ENCODE results near the gene NRG3.

GRCh38 chr10:82289945-82290344, 415.0 kb downstream of the NRG3 start:
- TF ChIP-seq YY1 (IDR thresholded peaks at IDR 0.05; ENCODE audit: insufficient read depth, insufficient read length), result no peak
- no peak for TF ChIP-seq ZNF274 (IDR thresholded peaks at IDR 0.05; ENCODE audit: low read depth, low read length)
- no peak for TF ChIP-seq SUZ12 (IDR thresholded peaks at IDR 0.05; ENCODE audit: extremely low read depth, insufficient read depth, insufficient read length)

All from NT2/D1 (cell line).